Ishikawa (cell line): Measurements from ENCODE around the gene ZMYND15.

Experiments used
- RAD21 ChIP-seq: IDR thresholded peaks from 2 replicates; pipeline ENCODE4 v1.6.1; 2012; ENCODE audit warnings: low read depth
- TAF1 ChIP-seq: IDR thresholded peaks from 2 replicates; pipeline ENCODE4 v1.6.1; 2012; ENCODE audit warnings: low read depth, mild to moderate bottlenecking
- TF ChIP-seq, protein P1 (sequence below): IDR thresholded peaks from 2 replicates; pipeline ENCODE4 v1.6.1; 2012; ENCODE audit warnings: low read depth, mild to moderate bottlenecking
- TF ChIP-seq, protein P2 (sequence below): IDR thresholded peaks from 2 replicates; pipeline ENCODE4 v1.6.1; 2012

DNA sequence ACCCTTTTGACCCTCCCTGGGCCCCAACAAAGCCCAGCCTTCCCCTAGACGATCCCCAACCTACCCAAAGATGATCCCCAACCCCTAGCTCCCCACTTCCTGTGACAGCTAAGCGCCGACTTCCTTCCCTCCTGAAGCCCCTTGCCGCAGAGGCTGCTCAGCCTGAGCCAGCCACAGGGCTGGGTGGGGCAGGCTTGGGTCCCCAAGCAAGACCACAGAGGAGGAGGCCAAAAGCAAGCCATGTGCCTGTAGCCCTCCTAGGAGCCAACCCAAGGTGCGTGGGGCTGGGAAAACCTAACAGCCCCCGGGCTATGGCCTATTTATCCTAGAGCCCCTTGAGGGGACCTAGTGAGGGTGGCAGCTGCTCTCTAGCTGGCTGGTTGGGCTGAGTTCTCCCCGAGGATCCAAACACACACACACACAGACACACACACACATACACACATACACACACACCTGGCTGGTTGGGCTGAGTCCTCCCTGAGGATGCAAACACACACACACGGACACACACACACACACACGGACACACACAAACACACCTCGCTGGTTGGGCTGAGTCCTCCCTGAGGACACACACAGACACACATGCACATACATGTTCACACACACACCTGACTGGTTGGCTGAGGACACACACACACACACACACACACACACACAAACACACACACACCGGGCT is 24.4 kb upstream of the ZMYND15 start:
- TF ChIP-seq RAD21, result no peak
- no peak for TF ChIP-seq TAF1
- TF ChIP-seq, protein P1, sequence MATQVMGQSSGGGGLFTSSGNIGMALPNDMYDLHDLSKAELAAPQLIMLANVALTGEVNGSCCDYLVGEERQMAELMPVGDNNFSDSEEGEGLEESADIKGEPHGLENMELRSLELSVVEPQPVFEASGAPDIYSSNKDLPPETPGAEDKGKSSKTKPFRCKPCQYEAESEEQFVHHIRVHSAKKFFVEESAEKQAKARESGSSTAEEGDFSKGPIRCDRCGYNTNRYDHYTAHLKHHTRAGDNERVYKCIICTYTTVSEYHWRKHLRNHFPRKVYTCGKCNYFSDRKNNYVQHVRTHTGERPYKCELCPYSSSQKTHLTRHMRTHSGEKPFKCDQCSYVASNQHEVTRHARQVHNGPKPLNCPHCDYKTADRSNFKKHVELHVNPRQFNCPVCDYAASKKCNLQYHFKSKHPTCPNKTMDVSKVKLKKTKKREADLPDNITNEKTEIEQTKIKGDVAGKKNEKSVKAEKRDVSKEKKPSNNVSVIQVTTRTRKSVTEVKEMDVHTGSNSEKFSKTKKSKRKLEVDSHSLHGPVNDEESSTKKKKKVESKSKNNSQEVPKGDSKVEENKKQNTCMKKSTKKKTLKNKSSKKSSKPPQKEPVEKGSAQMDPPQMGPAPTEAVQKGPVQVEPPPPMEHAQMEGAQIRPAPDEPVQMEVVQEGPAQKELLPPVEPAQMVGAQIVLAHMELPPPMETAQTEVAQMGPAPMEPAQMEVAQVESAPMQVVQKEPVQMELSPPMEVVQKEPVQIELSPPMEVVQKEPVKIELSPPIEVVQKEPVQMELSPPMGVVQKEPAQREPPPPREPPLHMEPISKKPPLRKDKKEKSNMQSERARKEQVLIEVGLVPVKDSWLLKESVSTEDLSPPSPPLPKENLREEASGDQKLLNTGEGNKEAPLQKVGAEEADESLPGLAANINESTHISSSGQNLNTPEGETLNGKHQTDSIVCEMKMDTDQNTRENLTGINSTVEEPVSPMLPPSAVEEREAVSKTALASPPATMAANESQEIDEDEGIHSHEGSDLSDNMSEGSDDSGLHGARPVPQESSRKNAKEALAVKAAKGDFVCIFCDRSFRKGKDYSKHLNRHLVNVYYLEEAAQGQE, result no peak
- TF ChIP-seq, protein P2, sequence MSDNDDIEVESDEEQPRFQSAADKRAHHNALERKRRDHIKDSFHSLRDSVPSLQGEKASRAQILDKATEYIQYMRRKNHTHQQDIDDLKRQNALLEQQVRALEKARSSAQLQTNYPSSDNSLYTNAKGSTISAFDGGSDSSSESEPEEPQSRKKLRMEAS, result no peak
